SK-N-SH (cell line): ENCODE measurements around the gene MGAT4A.

Experiments used
- ELF1 ChIP-seq: IDR thresholded peaks from 2 replicates; pipeline ENCODE4 v1.4.0; 2012
- EP300 ChIP-seq, 2 experiments: IDR thresholded peaks; 2 replicates each; pipeline versions ENCODE4 v1.4.0 to v1.6.1; 2012; ENCODE audit warnings: borderline replicate concordance in 1 of 2, low read depth in 1 of 2, low read length in 1 of 2
- EZH2phosphoT487 ChIP-seq: fragments of 200-600 bp; sonication (generic); IDR thresholded peaks from 2 replicates; pipeline ENCODE4 v1.6.1; 2017; ENCODE audit warnings: low read depth, mixed run types, mild to moderate bottlenecking, antibody characterized with exemption, moderate library complexity, borderline replicate concordance
- FOXM1 ChIP-seq: IDR thresholded peaks from 2 replicates; pipeline ENCODE4 v1.4.0; 2012; ENCODE audit warnings: low read depth, mild to moderate bottlenecking
- NFIC ChIP-seq: IDR thresholded peaks from 2 replicates; pipeline ENCODE4 v1.4.0; 2012; ENCODE audit warnings: borderline replicate concordance
- RAD21 ChIP-seq: IDR thresholded peaks from 2 replicates; pipeline ENCODE4 v1.6.1; 2012; ENCODE audit warnings: mild to moderate bottlenecking, low read length
- SIN3A ChIP-seq: IDR thresholded peaks from 2 replicates; pipeline ENCODE4 v1.6.1; 2012; ENCODE audit warnings: low read depth, mild to moderate bottlenecking, low read length, moderate library complexity, borderline replicate concordance
- TEAD4 ChIP-seq: IDR thresholded peaks from 2 replicates; pipeline ENCODE4 v1.4.0; 2012; ENCODE audit warnings: mild to moderate bottlenecking, borderline replicate concordance; ENCODE audit not compliant: insufficient read depth
- TF ChIP-seq, protein P1 (sequence below): fragments of 200-600 bp; sonication (generic); IDR thresholded peaks from 2 replicates; pipeline ENCODE4 v1.6.1; 2017; ENCODE audit warnings: antibody characterized with exemption, mild to moderate bottlenecking, moderate library complexity
- TF ChIP-seq, protein P2 (sequence below): IDR thresholded peaks from 2 replicates; pipeline ENCODE4 v1.4.0; 2012; ENCODE audit warnings: low read depth
- TF ChIP-seq, protein P3 (sequence below): IDR thresholded peaks from 2 replicates; pipeline ENCODE4 v1.6.1; 2012; ENCODE audit warnings: mild to moderate bottlenecking, low read depth, low read length, moderate library complexity

DNA sequence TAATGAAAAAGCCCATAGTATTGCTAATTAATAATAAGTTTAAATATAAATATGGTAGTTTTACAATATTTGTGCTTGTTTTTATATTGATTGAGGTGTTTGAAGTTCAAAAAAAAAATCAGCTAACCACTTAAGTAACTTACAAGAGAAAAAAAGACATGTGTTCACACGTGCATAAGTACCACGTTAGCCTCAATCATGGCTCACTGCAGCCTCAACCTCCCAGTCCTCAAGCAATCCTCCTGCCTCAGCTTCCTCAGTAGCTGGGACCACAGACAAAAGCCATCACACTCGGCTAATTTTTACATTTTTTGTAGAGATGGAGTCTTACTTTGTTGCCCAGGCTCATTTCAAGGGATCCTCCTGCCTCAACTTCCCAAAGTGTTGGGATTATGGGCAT is 19.4 kb downstream of the MGAT4A start:
- TF ChIP-seq FOXM1 (no peak), EP300 (IDR thresholded peaks at IDR 0.05; ENCODE audit: borderline replicate concordance in 1 of 2, low read depth in 1 of 2, low read length in 1 of 2) (no peak), NFIC (no peak), EZH2phosphoT487 (no peak), TEAD4 (no peak), RAD21 (no peak), ELF1 (no peak), SIN3A (no peak)
- TF ChIP-seq, protein P1, sequence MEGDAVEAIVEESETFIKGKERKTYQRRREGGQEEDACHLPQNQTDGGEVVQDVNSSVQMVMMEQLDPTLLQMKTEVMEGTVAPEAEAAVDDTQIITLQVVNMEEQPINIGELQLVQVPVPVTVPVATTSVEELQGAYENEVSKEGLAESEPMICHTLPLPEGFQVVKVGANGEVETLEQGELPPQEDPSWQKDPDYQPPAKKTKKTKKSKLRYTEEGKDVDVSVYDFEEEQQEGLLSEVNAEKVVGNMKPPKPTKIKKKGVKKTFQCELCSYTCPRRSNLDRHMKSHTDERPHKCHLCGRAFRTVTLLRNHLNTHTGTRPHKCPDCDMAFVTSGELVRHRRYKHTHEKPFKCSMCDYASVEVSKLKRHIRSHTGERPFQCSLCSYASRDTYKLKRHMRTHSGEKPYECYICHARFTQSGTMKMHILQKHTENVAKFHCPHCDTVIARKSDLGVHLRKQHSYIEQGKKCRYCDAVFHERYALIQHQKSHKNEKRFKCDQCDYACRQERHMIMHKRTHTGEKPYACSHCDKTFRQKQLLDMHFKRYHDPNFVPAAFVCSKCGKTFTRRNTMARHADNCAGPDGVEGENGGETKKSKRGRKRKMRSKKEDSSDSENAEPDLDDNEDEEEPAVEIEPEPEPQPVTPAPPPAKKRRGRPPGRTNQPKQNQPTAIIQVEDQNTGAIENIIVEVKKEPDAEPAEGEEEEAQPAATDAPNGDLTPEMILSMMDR: no peak
- TF ChIP-seq, protein P2, sequence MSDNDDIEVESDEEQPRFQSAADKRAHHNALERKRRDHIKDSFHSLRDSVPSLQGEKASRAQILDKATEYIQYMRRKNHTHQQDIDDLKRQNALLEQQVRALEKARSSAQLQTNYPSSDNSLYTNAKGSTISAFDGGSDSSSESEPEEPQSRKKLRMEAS: no peak
- TF ChIP-seq, protein P3, sequence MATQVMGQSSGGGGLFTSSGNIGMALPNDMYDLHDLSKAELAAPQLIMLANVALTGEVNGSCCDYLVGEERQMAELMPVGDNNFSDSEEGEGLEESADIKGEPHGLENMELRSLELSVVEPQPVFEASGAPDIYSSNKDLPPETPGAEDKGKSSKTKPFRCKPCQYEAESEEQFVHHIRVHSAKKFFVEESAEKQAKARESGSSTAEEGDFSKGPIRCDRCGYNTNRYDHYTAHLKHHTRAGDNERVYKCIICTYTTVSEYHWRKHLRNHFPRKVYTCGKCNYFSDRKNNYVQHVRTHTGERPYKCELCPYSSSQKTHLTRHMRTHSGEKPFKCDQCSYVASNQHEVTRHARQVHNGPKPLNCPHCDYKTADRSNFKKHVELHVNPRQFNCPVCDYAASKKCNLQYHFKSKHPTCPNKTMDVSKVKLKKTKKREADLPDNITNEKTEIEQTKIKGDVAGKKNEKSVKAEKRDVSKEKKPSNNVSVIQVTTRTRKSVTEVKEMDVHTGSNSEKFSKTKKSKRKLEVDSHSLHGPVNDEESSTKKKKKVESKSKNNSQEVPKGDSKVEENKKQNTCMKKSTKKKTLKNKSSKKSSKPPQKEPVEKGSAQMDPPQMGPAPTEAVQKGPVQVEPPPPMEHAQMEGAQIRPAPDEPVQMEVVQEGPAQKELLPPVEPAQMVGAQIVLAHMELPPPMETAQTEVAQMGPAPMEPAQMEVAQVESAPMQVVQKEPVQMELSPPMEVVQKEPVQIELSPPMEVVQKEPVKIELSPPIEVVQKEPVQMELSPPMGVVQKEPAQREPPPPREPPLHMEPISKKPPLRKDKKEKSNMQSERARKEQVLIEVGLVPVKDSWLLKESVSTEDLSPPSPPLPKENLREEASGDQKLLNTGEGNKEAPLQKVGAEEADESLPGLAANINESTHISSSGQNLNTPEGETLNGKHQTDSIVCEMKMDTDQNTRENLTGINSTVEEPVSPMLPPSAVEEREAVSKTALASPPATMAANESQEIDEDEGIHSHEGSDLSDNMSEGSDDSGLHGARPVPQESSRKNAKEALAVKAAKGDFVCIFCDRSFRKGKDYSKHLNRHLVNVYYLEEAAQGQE: no peak
